HepG2 (cell line): ENCODE data around the gene MAN1B1. TPM values are rescaled to one million over a fixed set of nuclear protein-coding genes. Genes with fewer than 3 reads are reported as not detected.

ENCODE experiments used
- ATRX ChIP-seq: sonication (generic); formaldehyde crosslinking; IDR thresholded peaks from 2 replicates; pipeline ENCODE4 v1.4.0; 2020; ENCODE audit warnings: missing genetic modification reagents, borderline replicate concordance
- CEBPB ChIP-seq: IDR thresholded peaks from 2 replicates; pipeline ENCODE4 v1.6.1; 2011; ENCODE audit warnings: low read depth, low read length, improper control_type of control experiment, borderline replicate concordance
- ELF1 ChIP-seq: sonication (generic); formaldehyde crosslinking; IDR thresholded peaks from 2 replicates; pipeline ENCODE4 v1.4.0; 2020; ENCODE audit warnings: missing genetic modification reagents
- NFKB2 ChIP-seq: sonication (generic); formaldehyde crosslinking; IDR thresholded peaks from 2 replicates; pipeline ENCODE4 v1.4.0; 2020; ENCODE audit warnings: missing genetic modification reagents, borderline replicate concordance
- SMYD3 ChIP-seq: sonication (generic); formaldehyde crosslinking; IDR thresholded peaks from 2 replicates; pipeline ENCODE4 v1.8.1; 2023; ENCODE audit warnings: mild to moderate bottlenecking, missing genetic modification reagents
- SPEN ChIP-seq: sonication (generic); formaldehyde crosslinking; IDR thresholded peaks from 2 replicates; pipeline ENCODE4 v1.5.1; 2020; ENCODE audit warnings: low read depth, mild to moderate bottlenecking, missing genetic modification reagents
- XBP1 ChIP-seq: sonication (generic); formaldehyde crosslinking; IDR thresholded peaks from 2 replicates; pipeline ENCODE4 v1.5.0; 2020; ENCODE audit warnings: missing genetic modification reagents
- ZKSCAN8 ChIP-seq: IDR thresholded peaks from 2 replicates; pipeline ENCODE4 v1.6.1; 2016; ENCODE audit warnings: borderline replicate concordance, missing genetic modification reagents, missing compliant biosample characterization
- ZNF343 ChIP-seq: sonication (generic); formaldehyde crosslinking; IDR thresholded peaks from 2 replicates; pipeline ENCODE4 v1.4.0; 2020; ENCODE audit warnings: mild to moderate bottlenecking, missing genetic modification reagents
- ZNF557 ChIP-seq: sonication (generic); formaldehyde crosslinking; IDR thresholded peaks from 2 replicates; pipeline ENCODE4 v1.4.0; 2020; ENCODE audit warnings: missing genetic modification reagents
- ZNF75D ChIP-seq: sonication (generic); formaldehyde crosslinking; IDR thresholded peaks from 2 replicates; pipeline ENCODE4 v1.8.1; 2023; ENCODE audit warnings: missing genetic modification reagents, mild to moderate bottlenecking, borderline replicate concordance
- ZNF790 ChIP-seq: sonication (generic); formaldehyde crosslinking; IDR thresholded peaks from 2 replicates; pipeline ENCODE4 v1.8.0; 2022; ENCODE audit warnings: missing genetic modification reagents, mild to moderate bottlenecking, borderline replicate concordance
- polyA plus RNA-seq, 8 experiments: library from polyadenylated mRNA; depleted of rRNA in 3 of 8; stranded (reverse) in 7 of 8; unstranded in 1 of 8; fragments of >200 nt; fragmentation: Illumina TruSeq in 4 of 8; extraction: Trizol in 4 of 8; gene quantifications; 2 replicates each; pipeline versions ENCODE4 v1.2.1 to v1.2.3, GENCODE V29; 2011 to 2016; ENCODE audit warnings: low read depth in 4 of 8, missing spikeins in 1 of 8, mixed read lengths in 1 of 8; ENCODE audit not compliant: insufficient read depth in 1 of 8
- total RNA-seq, 5 experiments: library from RNA; depleted of rRNA; stranded (reverse); fragments of >200 nt; fragmentation: Illumina TruSeq; extraction: Trizol; gene quantifications; 2 replicates each; pipeline ENCODE4 v1.2.3, GENCODE V29; 2016; ENCODE audit warnings: low read depth in 1 of 5
- TF ChIP-seq, protein P1 (sequence below): sonication (generic); formaldehyde crosslinking; IDR thresholded peaks from 2 replicates; pipeline ENCODE4 v1.4.0; 2020; ENCODE audit warnings: missing genetic modification reagents
- TF ChIP-seq, protein P2 (sequence below): sonication (generic); formaldehyde crosslinking; IDR thresholded peaks from 2 replicates; pipeline ENCODE4 v1.5.1; 2020; ENCODE audit warnings: mild to moderate bottlenecking, missing genetic modification reagents, borderline replicate concordance
- TF ChIP-seq, protein P3 (sequence below), 2 experiments: sonication (generic) in 1 of 2; formaldehyde crosslinking in 1 of 2; IDR thresholded peaks; 2 replicates each; pipeline versions ENCODE4 v1.5.1 to v1.6.1; 2011 to 2020; ENCODE audit warnings: borderline replicate concordance in 1 of 2, low read depth in 1 of 2, low read length in 1 of 2, mild to moderate bottlenecking in 1 of 2, missing genetic modification reagents in 1 of 2, moderate library complexity in 1 of 2
- TF ChIP-seq, protein P4 (sequence below): sonication (generic); formaldehyde crosslinking; IDR thresholded peaks from 2 replicates; pipeline ENCODE4 v1.8.1; 2023; ENCODE audit warnings: mild to moderate bottlenecking, missing genetic modification reagents
- TF ChIP-seq, protein P5 (sequence below): sonication (generic); formaldehyde crosslinking; IDR thresholded peaks from 2 replicates; pipeline ENCODE4 v1.8.1; 2023; ENCODE audit warnings: mild to moderate bottlenecking, missing genetic modification reagents

Gene MAN1B1
- total and polyA plus RNA-seq, 2 of the 13 experiments (the other 11 are each of a cell fraction or from before 2014, with no cell fraction given), result 48.9 to 59.5 TPM

DNA sequence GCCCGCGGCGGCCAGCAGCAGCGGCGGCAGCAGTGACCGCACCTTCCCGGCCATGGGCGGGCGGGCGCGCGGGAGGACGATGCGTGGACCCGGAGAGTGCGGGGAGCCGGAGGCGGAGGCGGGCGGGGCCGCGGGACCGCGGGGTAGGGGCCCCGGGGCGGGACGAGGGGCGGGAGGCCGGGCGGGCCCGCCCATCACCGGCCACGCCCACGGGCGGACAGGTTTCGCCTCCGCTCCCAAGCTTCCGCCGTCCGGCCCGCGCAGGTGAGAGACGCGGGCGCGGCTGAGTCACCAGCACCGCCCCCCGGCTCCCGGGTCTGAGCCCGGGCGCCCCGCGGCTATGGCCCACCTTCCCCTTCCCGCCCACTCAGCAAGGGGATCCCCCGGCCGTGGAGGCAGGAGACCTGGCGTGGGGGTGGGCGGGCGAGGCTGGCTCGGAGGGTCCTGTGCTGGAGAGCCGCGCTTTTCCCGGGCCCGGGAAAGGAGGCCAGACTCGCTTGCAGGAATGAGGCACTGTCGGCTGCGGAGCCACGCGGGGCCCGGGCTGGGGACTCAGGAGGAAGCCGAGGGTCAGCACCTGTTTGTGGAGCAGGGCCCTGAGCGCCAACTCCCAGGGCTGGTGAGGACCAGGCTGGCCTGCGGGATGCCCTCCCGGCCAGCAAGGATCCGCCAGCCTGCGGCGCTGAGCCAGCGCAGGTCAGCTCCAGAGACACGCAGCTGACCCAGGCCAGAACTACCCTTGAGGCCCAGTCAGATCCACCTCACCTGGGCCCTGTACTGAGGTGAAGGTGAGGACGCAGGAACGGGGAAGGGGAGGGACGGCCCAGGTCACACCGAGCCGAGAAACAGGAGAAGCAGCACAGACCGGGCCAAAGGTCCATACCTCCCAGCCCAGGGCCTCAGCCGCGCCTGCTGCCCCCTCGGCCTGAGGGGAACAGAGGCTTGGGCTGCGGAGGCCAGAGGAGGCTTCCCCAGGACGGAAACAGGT, 32.5 kb upstream of the MAN1B1 start, which contains the start of gene ENTPD2 (continued):
- TF ChIP-seq, protein P1, sequence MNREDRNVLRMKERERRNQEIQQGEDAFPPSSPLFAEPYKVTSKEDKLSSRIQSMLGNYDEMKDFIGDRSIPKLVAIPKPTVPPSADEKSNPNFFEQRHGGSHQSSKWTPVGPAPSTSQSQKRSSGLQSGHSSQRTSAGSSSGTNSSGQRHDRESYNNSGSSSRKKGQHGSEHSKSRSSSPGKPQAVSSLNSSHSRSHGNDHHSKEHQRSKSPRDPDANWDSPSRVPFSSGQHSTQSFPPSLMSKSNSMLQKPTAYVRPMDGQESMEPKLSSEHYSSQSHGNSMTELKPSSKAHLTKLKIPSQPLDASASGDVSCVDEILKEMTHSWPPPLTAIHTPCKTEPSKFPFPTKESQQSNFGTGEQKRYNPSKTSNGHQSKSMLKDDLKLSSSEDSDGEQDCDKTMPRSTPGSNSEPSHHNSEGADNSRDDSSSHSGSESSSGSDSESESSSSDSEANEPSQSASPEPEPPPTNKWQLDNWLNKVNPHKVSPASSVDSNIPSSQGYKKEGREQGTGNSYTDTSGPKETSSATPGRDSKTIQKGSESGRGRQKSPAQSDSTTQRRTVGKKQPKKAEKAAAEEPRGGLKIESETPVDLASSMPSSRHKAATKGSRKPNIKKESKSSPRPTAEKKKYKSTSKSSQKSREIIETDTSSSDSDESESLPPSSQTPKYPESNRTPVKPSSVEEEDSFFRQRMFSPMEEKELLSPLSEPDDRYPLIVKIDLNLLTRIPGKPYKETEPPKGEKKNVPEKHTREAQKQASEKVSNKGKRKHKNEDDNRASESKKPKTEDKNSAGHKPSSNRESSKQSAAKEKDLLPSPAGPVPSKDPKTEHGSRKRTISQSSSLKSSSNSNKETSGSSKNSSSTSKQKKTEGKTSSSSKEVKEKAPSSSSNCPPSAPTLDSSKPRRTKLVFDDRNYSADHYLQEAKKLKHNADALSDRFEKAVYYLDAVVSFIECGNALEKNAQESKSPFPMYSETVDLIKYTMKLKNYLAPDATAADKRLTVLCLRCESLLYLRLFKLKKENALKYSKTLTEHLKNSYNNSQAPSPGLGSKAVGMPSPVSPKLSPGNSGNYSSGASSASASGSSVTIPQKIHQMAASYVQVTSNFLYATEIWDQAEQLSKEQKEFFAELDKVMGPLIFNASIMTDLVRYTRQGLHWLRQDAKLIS (CRISPR knock-in tag), result no peak; the same call in 1 of the 2 replicates
- TF ChIP-seq SMYD3 (CRISPR knock-in tag) (no peak), ZNF343 (peak; percentile 17; the same call in 1 of the 2 replicates), NFKB2 (CRISPR knock-in tag) (peak; percentile 63; the same call in 1 of the 2 replicates), ZKSCAN8 (CRISPR knock-in tag) (no peak), ELF1 (CRISPR knock-in tag) (no peak), XBP1 (no peak), ZNF75D (CRISPR knock-in tag) (no peak), SPEN (CRISPR knock-in tag) (peak; percentile 44), ATRX (CRISPR knock-in tag) (no peak), ZNF557 (CRISPR knock-in tag) (no peak), CEBPB (no peak), ZNF790 (CRISPR knock-in tag) (peak; percentile 50; the same call in 1 of the 2 replicates)
- TF ChIP-seq, protein P2, sequence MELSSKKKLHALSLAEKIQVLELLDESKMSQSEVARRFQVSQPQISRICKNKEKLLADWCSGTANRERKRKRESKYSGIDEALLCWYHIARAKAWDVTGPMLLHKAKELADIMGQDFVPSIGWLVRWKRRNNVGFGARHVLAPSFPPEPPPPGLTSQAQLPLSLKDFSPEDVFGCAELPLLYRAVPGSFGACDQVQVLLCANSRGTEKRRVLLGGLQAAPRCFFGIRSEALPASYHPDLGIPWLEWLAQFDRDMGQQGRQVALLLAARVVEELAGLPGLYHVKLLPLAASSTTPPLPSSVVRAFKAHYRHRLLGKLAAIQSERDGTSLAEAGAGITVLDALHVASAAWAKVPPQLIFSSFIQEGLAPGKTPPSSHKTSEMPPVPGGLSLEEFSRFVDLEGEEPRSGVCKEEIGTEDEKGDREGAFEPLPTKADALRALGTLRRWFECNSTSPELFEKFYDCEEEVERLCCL, result no peak
- TF ChIP-seq, protein P3, sequence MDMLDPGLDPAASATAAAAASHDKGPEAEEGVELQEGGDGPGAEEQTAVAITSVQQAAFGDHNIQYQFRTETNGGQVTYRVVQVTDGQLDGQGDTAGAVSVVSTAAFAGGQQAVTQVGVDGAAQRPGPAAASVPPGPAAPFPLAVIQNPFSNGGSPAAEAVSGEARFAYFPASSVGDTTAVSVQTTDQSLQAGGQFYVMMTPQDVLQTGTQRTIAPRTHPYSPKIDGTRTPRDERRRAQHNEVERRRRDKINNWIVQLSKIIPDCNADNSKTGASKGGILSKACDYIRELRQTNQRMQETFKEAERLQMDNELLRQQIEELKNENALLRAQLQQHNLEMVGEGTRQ (IDR thresholded peaks at IDR 0.05; ENCODE audit: low read depth, low read length), result no peak
- TF ChIP-seq, protein P3 (CRISPR knock-in tag; IDR thresholded peaks at IDR 0.05; ENCODE audit: borderline replicate concordance), result no peak
- TF ChIP-seq, protein P4, sequence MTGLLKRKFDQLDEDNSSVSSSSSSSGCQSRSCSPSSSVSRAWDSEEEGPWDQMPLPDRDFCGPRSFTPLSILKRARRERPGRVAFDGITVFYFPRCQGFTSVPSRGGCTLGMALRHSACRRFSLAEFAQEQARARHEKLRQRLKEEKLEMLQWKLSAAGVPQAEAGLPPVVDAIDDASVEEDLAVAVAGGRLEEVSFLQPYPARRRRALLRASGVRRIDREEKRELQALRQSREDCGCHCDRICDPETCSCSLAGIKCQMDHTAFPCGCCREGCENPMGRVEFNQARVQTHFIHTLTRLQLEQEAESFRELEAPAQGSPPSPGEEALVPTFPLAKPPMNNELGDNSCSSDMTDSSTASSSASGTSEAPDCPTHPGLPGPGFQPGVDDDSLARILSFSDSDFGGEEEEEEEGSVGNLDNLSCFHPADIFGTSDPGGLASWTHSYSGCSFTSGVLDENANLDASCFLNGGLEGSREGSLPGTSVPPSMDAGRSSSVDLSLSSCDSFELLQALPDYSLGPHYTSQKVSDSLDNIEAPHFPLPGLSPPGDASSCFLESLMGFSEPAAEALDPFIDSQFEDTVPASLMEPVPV, result no peak
- TF ChIP-seq, protein P5, sequence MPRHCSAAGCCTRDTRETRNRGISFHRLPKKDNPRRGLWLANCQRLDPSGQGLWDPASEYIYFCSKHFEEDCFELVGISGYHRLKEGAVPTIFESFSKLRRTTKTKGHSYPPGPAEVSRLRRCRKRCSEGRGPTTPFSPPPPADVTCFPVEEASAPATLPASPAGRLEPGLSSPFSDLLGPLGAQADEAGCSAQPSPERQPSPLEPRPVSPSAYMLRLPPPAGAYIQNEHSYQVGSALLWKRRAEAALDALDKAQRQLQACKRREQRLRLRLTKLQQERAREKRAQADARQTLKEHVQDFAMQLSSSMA (CRISPR knock-in tag), result peak; percentile 86
